Mesothelial cell of epicardium (in vitro differentiated cells): Measurements from ENCODE around the gene WIPF2. TPM values are rescaled to one million over a fixed set of nuclear protein-coding genes. Genes with fewer than 3 reads are reported as not detected.

Experiments used
- DNase-seq, 2 experiments: peaks; one replicate each; pipeline ENCODE4 v3.0.0; 2021; ENCODE audit warnings: low spot score in 2 of 2; ENCODE audit not compliant: unreplicated experiment in 2 of 2
- H3K27ac Mint-ChIP-seq: 2 replicates; pipeline ENCODE4 v1.8.0; 2021; ENCODE audit warnings: mixed read lengths
- H3K27me3 Mint-ChIP-seq: 2 replicates; pipeline ENCODE4 v1.8.0; 2021; ENCODE audit warnings: low read depth, mixed read lengths
- H3K36me3 Mint-ChIP-seq: 2 replicates; pipeline ENCODE4 v1.8.0; 2021; ENCODE audit warnings: mixed read lengths
- H3K4me1 Mint-ChIP-seq: 2 replicates; pipeline ENCODE4 v1.8.0; 2021; ENCODE audit warnings: mixed read lengths
- H3K4me3 Mint-ChIP-seq: 2 replicates; pipeline ENCODE4 v1.8.0; 2021; ENCODE audit warnings: mild to moderate bottlenecking, moderate library complexity, mixed read lengths
- H3K9me3 Mint-ChIP-seq: 2 replicates; pipeline ENCODE4 v1.8.0; 2021; ENCODE audit warnings: mixed read lengths
- CTCF ChIP-seq: fragments of 200-600 bp; sonication (generic); IDR thresholded peaks from one replicate; pipeline ENCODE4 v1.5.0; 2021; ENCODE audit warnings: antibody characterized with exemption; ENCODE audit not compliant: unreplicated experiment
- total RNA-seq: library from RNA; stranded (reverse); gene quantifications from 3 replicates; pipeline ENCODE4 v1.2.1, GENCODE V29; 2021

WIPF2 gene
- total RNA-seq, 1 donor from 2014 or later: 27.0 TPM

GRCh38 chr17:40248507-40248906 lies 29.4 kb downstream of the WIPF2 start:
- peaks cover 26% of the 10 kb centered on the region for H3K4me1 Mint-ChIP-seq
- no peak for DNase-seq
- no peaks in the 10 kb centered on the region for H3K9me3 Mint-ChIP-seq
- H3K27me3 Mint-ChIP-seq: no peaks in the 10 kb centered on the region
- peak overlapping the region; percentile 85 for H3K27ac Mint-ChIP-seq
- no peak overlapping the region for H3K4me3 Mint-ChIP-seq
- TF ChIP-seq CTCF: no peak
- H3K36me3 Mint-ChIP-seq: peaks cover 4% of the 10 kb centered on the region

- Mint-ChIP-seq H3K27me3 (no peaks in the 10 kb centered on the region), H3K4me1 (peaks cover 22% of the 10 kb centered on the region), H3K27ac (peak overlapping the region; percentile 73), H3K4me3 (no peak overlapping the region), H3K36me3 (peaks cover 4% of the 10 kb centered on the region), H3K9me3 (no peaks in the 10 kb centered on the region)
- TF ChIP-seq CTCF: no peak
- DNase-seq: no peak
Observed at GRCh38 chr17:40251576-40251975, 32.5 kb downstream of the WIPF2 start.

GRCh38 chr17:40253565-40253964 lies 34.5 kb downstream of the WIPF2 start:
- Mint-ChIP-seq H3K4me3 (no peak overlapping the region), H3K27ac (no peak overlapping the region), H3K4me1 (peaks cover 17% of the 10 kb centered on the region), H3K36me3 (peaks cover 13% of the 10 kb centered on the region), H3K27me3 (no peaks in the 10 kb centered on the region), H3K9me3 (no peaks in the 10 kb centered on the region)
- no peak for DNase-seq
- TF ChIP-seq CTCF: no peak

GRCh38 chr17:40259505-40259904 lies 40.4 kb downstream of the WIPF2 start:
- Mint-ChIP-seq H3K27me3 (no peaks in the 10 kb centered on the region), H3K9me3 (no peaks in the 10 kb centered on the region), H3K36me3 (peaks cover 30% of the 10 kb centered on the region), H3K27ac (no peak overlapping the region), H3K4me3 (no peak overlapping the region), H3K4me1 (no peaks in the 10 kb centered on the region)
- no peak for TF ChIP-seq CTCF
- no peak for DNase-seq

- Mint-ChIP-seq H3K9me3 (no peaks in the 10 kb centered on the region), H3K4me3 (no peak overlapping the region), H3K27me3 (no peaks in the 10 kb centered on the region), H3K4me1 (no peaks in the 10 kb centered on the region), H3K27ac (no peak overlapping the region), H3K36me3 (peaks cover 34% of the 10 kb centered on the region)
- TF ChIP-seq CTCF: no peak
- no peak for DNase-seq
Observed at GRCh38 chr17:40260528-40260927, 41.4 kb downstream of the WIPF2 start.
